IMR-90 (cell line): Measurements from ENCODE around the gene PDK4. TPM values are rescaled to one million over a fixed set of nuclear protein-coding genes. Genes with fewer than 3 reads are reported as not detected.
A peak's percentile ranks its signal among the peaks of the same experiment; 100 is the strongest.

Experiments used
- ATAC-seq: fragments of 200-7000 bp; cut with Tn5 transposase; 2 replicates; pipeline ENCODE4 v1.9.1; 2020; ENCODE audit warnings: low read depth, mild to moderate bottlenecking, moderate library complexity
- BruUV-seq: library from RNA; stranded (reverse); fragments of 400-500 nt; replicated peaks from 2 replicates; lab custom pipeline; 2021; lab: Mats Ljungman, UMichigan
- CTCF ChIA-PET: fragments of 300-600 bp; formaldehyde crosslinking; extraction: SDS; loops from one replicate; lab custom pipeline; 2021; ENCODE audit warnings: antibody characterized with exemption; lab: Yijun Ruan, JAX
- POLR2A ChIA-PET: fragments of 300-600 bp; sonication (Branson Sonifier 250); formaldehyde crosslinking; loops from one replicate; lab custom pipeline; 2022; ENCODE audit warnings: antibody characterized with exemption; ENCODE audit not compliant: unreplicated experiment; lab: Charles Lee
- DNase-seq: peaks from one replicate; pipeline ENCODE4 v3.0.0; 2013
- H2AFZ ChIP-seq: replicated peaks from 2 replicates; pipeline ENCODE3; 2013; ENCODE audit warnings: low read length, mild to moderate bottlenecking; ENCODE audit not compliant: poor library complexity
- H2AK5ac ChIP-seq: 2 replicates; pipeline ENCODE4 v1.6.1; 2013; ENCODE audit warnings: low read depth, low read length, inconsistent platforms
- H2AK9ac ChIP-seq: replicated peaks from 2 replicates; pipeline ENCODE3; 2013; ENCODE audit warnings: mild to moderate bottlenecking, low read depth, low read length, moderate library complexity; ENCODE audit not compliant: poor library complexity
- H2BK120ac ChIP-seq: 2 replicates; pipeline ENCODE4 v1.6.1; 2013; ENCODE audit warnings: low read depth, low read length, inconsistent platforms
- H2BK15ac ChIP-seq: 3 replicates; pipeline ENCODE4 v1.6.1; 2013; ENCODE audit warnings: low read depth, low read length, inconsistent platforms
- H2BK20ac ChIP-seq: 2 replicates; pipeline ENCODE4 v1.6.1; 2013; ENCODE audit warnings: low read depth, mild to moderate bottlenecking, inconsistent platforms, low read length, moderate library complexity
- H2BK5ac ChIP-seq: 2 replicates; pipeline ENCODE4 v1.6.1; 2013; ENCODE audit warnings: mild to moderate bottlenecking, low read depth, low read length, inconsistent platforms; ENCODE audit not compliant: poor library complexity, severe bottlenecking
- H3K14ac ChIP-seq: replicated peaks from 2 replicates; pipeline ENCODE4 v1.6.1; 2013; ENCODE audit warnings: low read depth, low read length, inconsistent platforms
- H3K18ac ChIP-seq: 2 replicates; pipeline ENCODE4 v1.6.1; 2013; ENCODE audit warnings: low read depth, low read length, control low read depth
- H3K23ac ChIP-seq: 2 replicates; pipeline ENCODE4 v1.6.1; 2013; ENCODE audit warnings: low read depth, low read length, inconsistent platforms
- H3K27ac ChIP-seq: 2 replicates; pipeline ENCODE4 v1.5.1; 2013; ENCODE audit warnings: mild to moderate bottlenecking, control low read depth, low read length; ENCODE audit not compliant: insufficient read depth
- H3K27me3 ChIP-seq: 2 replicates; pipeline ENCODE4 v1.6.1; 2013; ENCODE audit warnings: low read length; ENCODE audit not compliant: control insufficient read depth, insufficient read depth
- H3K36me3 ChIP-seq: 2 replicates; pipeline ENCODE4 v1.6.1; 2013; ENCODE audit warnings: low read length, mixed read lengths; ENCODE audit not compliant: control insufficient read depth, insufficient read depth
- H3K4ac ChIP-seq: 2 replicates; pipeline ENCODE4 v1.6.1; 2013; ENCODE audit warnings: low read depth, low read length, inconsistent platforms
- H3K4me1 ChIP-seq: 2 replicates; pipeline ENCODE4 v1.6.1; 2013; ENCODE audit warnings: low read length, mixed read lengths; ENCODE audit not compliant: control insufficient read depth, insufficient read depth
- H3K4me2 ChIP-seq: 2 replicates; pipeline ENCODE4 v1.6.1; 2013; ENCODE audit warnings: low read depth, mild to moderate bottlenecking, control low read depth, low read length, moderate library complexity
- H3K4me3 ChIP-seq: 2 replicates; pipeline ENCODE4 v1.5.1; 2013; ENCODE audit warnings: low read depth, mild to moderate bottlenecking, control low read depth, low read length, moderate library complexity; ENCODE audit not compliant: insufficient read depth
- H3K56ac ChIP-seq: 2 replicates; pipeline ENCODE4 v1.6.1; 2013; ENCODE audit warnings: low read length, inconsistent platforms; ENCODE audit not compliant: insufficient read depth; ENCODE audit errors: extremely low read depth
- H3K79me1 ChIP-seq, 2 experiments: 2 replicates each; pipeline ENCODE4 v1.6.1; 2013; ENCODE audit warnings: low read length in 2 of 2, inconsistent platforms in 1 of 2, low read depth in 1 of 2
- H3K9ac ChIP-seq: 2 replicates; pipeline ENCODE4 v1.6.1; 2013; ENCODE audit warnings: low read depth, low read length, control low read depth
- H3K9me1 ChIP-seq: 2 replicates; pipeline ENCODE4 v1.6.1; 2013; ENCODE audit warnings: low read length, inconsistent platforms; ENCODE audit not compliant: insufficient read depth
- H3K9me3 ChIP-seq: 2 replicates; pipeline ENCODE4 v1.6.1; 2013; ENCODE audit warnings: low read length; ENCODE audit not compliant: control insufficient read depth, insufficient read depth
- H4K20me1 ChIP-seq: 2 replicates; pipeline ENCODE4 v1.6.1; 2013; ENCODE audit warnings: low read length, inconsistent platforms; ENCODE audit not compliant: insufficient read depth
- H4K5ac ChIP-seq: 2 replicates; pipeline ENCODE4 v1.6.1; 2013; ENCODE audit warnings: mild to moderate bottlenecking, low read depth, low read length, control low read depth
- H4K8ac ChIP-seq, 2 experiments: 2 replicates each; pipeline ENCODE4 v1.6.1; 2013; ENCODE audit warnings: low read depth in 2 of 2, low read length in 2 of 2, control low read depth in 1 of 2, inconsistent platforms in 1 of 2
- H4K91ac ChIP-seq: 2 replicates; pipeline ENCODE4 v1.6.1; 2013; ENCODE audit warnings: low read depth, low read length, inconsistent platforms; ENCODE audit not compliant: insufficient read depth
- BHLHE40 ChIP-seq: fragments of 150-350 bp; IDR thresholded peaks from 2 replicates; pipeline ENCODE4 v1.6.1; 2016; ENCODE audit warnings: mild to moderate bottlenecking, low read depth, low read length
- CEBPB ChIP-seq: IDR thresholded peaks from 2 replicates; pipeline ENCODE4 v1.6.1; 2012; ENCODE audit warnings: low read depth, low read length, improper control_type of control experiment
- CHD1 ChIP-seq: IDR thresholded peaks from 2 replicates; pipeline ENCODE4 v1.6.1; 2012; ENCODE audit warnings: low read depth, low read length, improper control_type of control experiment
- ELK1 ChIP-seq: fragments of 150-350 bp; IDR thresholded peaks from 2 replicates; pipeline ENCODE4 v1.6.1; 2016; ENCODE audit warnings: low read depth, mild to moderate bottlenecking, low read length, moderate library complexity, borderline replicate concordance
- FOS ChIP-seq: fragments of 150-350 bp; IDR thresholded peaks from 2 replicates; pipeline ENCODE4 v1.6.1; 2016; ENCODE audit warnings: low read depth, low read length
- MAFK ChIP-seq: IDR thresholded peaks from 2 replicates; pipeline ENCODE4 v1.6.1; 2012; ENCODE audit warnings: low read depth, low read length, improper control_type of control experiment
- MAZ ChIP-seq: IDR thresholded peaks from 2 replicates; pipeline ENCODE4 v1.6.1; 2012; ENCODE audit warnings: low read depth, mild to moderate bottlenecking, low read length, improper control_type of control experiment, moderate library complexity, borderline replicate concordance
- MXI1 ChIP-seq: IDR thresholded peaks from 2 replicates; pipeline ENCODE4 v1.6.1; 2012; ENCODE audit warnings: low read depth, mild to moderate bottlenecking, low read length, moderate library complexity, borderline replicate concordance
- NFE2L2 ChIP-seq: fragments of 150-350 bp; IDR thresholded peaks from 2 replicates; pipeline ENCODE4 v1.6.1; 2016; ENCODE audit warnings: low read depth, mild to moderate bottlenecking, low read length
- POLR2A ChIP-seq: IDR thresholded peaks from 2 replicates; pipeline ENCODE4 v1.6.1; 2012; ENCODE audit warnings: mild to moderate bottlenecking, low read depth, low read length
- RAD21 ChIP-seq: IDR thresholded peaks from 2 replicates; pipeline ENCODE4 v1.6.1; 2012; ENCODE audit warnings: low read length, improper control_type of control experiment
- RCOR1 ChIP-seq: IDR thresholded peaks from 2 replicates; pipeline ENCODE4 v1.6.1; 2012; ENCODE audit warnings: mild to moderate bottlenecking, low read length, improper control_type of control experiment; ENCODE audit not compliant: insufficient replicate concordance
- RFX5 ChIP-seq: IDR thresholded peaks from 2 replicates; pipeline ENCODE4 v1.8.0; 2012; ENCODE audit warnings: low read depth, mild to moderate bottlenecking, low read length, moderate library complexity
- SMC3 ChIP-seq: fragments of 150-350 bp; IDR thresholded peaks from 2 replicates; pipeline ENCODE4 v1.6.1; 2016; ENCODE audit warnings: low read depth, mild to moderate bottlenecking, antibody characterized with exemption, low read length, moderate library complexity
- USF2 ChIP-seq: fragments of 150-350 bp; IDR thresholded peaks from 2 replicates; pipeline ENCODE4 v1.6.1; 2017; ENCODE audit warnings: mild to moderate bottlenecking, antibody characterized with exemption, low read length, low read depth
- WGBS, 2 experiments: methylation state at CpG; one replicate each; pipeline versions ENCODE4 v1.1.5 to v1.1.7; 2013; ENCODE audit warnings: missing lambda C conversion rate in 2 of 2; ENCODE audit not compliant: insufficient read length in 1 of 2; ENCODE audit errors: extremely low coverage in 2 of 2; 5-methylcytosine and 5-hydroxymethylcytosine counted together
- dilution Hi-C: fragments of 300-500 bp; cut with HindIII; formaldehyde crosslinking; loops from one replicate; pipeline ENCODE4 v1.14.3; 2018; ENCODE audit warnings: low sequenced_read_pairs; ENCODE audit not compliant: unreplicated experiment
- in situ Hi-C: fragments of 300-500 bp; cut with MboI; formaldehyde crosslinking; loops from 3 replicates; pipeline ENCODE4 v1.14.3; 2019; ENCODE audit warnings: low sequenced_read_pairs, inconsistent platforms, mixed read lengths
- intact Hi-C: fragments of 100-400 bp; cut with micrococcal nuclease; formaldehyde crosslinking; loops from 2 replicates; pipeline ENCODE4 v1.10.0; 2022
- polyA plus RNA-seq, 3 experiments: library from polyadenylated mRNA; depleted of rRNA; stranded (reverse); fragments of >200 nt; gene quantifications; 2 replicates each; pipeline ENCODE4 v1.2.3, GENCODE V29; 2012; ENCODE audit warnings: low replicate concordance in 1 of 3
- total RNA-seq: library from RNA; depleted of rRNA; stranded (reverse); fragments of >200 nt; gene quantifications from 2 replicates; pipeline ENCODE4 v1.2.3, GENCODE V29; 2012
- TF ChIP-seq, protein P1 (sequence below): conservative IDR thresholded peaks from 2 replicates; pipeline ENCODE4 v1.5.1; 2012; ENCODE audit warnings: mild to moderate bottlenecking, low read depth, low read length, improper control_type of control experiment

PDK4 gene
- total and polyA plus RNA-seq, 2 of the 4 experiments (the other 2 are of a cell fraction) = under 0.01 to 0.03 TPM

DNA sequence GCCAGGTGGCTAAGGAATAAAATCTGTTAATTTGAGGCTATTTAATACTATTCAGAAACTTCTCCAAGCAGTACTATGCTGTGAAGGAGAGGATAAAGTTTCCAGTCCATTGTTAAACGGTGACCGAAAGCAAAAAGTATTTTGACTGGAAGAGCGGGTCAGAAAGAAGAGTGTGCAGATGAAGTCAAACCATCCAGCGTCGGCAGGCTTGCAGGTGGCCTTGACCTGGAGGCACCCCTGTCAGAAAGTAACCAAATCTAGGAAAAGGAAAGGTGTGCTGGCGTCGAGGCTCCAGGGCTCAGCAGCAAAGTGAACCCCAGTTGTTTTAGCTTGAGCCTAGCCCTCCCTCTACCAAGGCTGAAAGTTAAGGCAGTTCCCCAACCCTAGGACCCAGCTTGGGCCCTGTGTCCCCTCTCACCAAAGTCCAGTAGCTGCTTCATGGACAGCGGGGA lies 544 bp downstream of the PDK4 start:
- Histone ChIP-seq H3K9me3 (no peaks in the 10 kb centered on the region), H3K4me2 (peak overlapping the region; percentile 51), H3K27ac (peak overlapping the region; percentile 13; the same call in 1 of the 2 replicates), H3K4me1 (peaks cover 3% of the 10 kb centered on the region), H4K20me1 (no peaks in the 10 kb centered on the region), H3K36me3 (no peaks in the 10 kb centered on the region), H4K5ac (no peak overlapping the region), H3K9ac (peak overlapping the region; percentile 44), H2AK5ac (no peak overlapping the region), H2BK20ac (no peak overlapping the region), H3K56ac (no peak overlapping the region), H2AK9ac (peak overlapping the region; percentile 17), H2AFZ (peak overlapping the region; percentile 90), H2BK120ac (no peak overlapping the region), H3K23ac (no peak overlapping the region), H2BK5ac (no peak overlapping the region), H3K27me3 (no peaks in the 10 kb centered on the region), H3K4me3 (peak overlapping the region; percentile 59), H2BK15ac (no peak overlapping the region), H3K18ac (no peak overlapping the region), H3K9me1 (no peaks in the 10 kb centered on the region), H4K91ac (no peak overlapping the region), H4K8ac (peak overlapping the region in 1 of 2 experiments; percentile 31; a peak in 1 of 4 replicates), H3K14ac (no peak overlapping the region), H3K4ac (no peak overlapping the region), H3K79me1 (no peaks in the 10 kb centered on the region)
- BruUV-seq = no TSS peak
- intact Hi-C loops = loop anchor here (2.0 kb wide), 1 partner anchor 13 kb away; no protein-coding TSS in a partner anchor
- DNase-seq (no peak), ATAC-seq (no peak)
- CTCF ChIA-PET = no interaction called here
- dilution Hi-C loops = no loop called here
- POLR2A ChIA-PET = no interaction called here
- in situ Hi-C loops = no loop called here
- TF ChIP-seq BHLHE40 = no peak
- TF ChIP-seq CEBPB = no peak
- no peak for TF ChIP-seq CHD1
- TF ChIP-seq RFX5 = no peak
- TF ChIP-seq ELK1 = no peak
- no peak for TF ChIP-seq MAFK
- no peak for TF ChIP-seq POLR2A
- no peak for TF ChIP-seq MAZ
- no peak for TF ChIP-seq SMC3
- TF ChIP-seq RAD21 = no peak
- no peak for TF ChIP-seq RCOR1
- no peak for TF ChIP-seq NFE2L2
- TF ChIP-seq, protein P1, sequence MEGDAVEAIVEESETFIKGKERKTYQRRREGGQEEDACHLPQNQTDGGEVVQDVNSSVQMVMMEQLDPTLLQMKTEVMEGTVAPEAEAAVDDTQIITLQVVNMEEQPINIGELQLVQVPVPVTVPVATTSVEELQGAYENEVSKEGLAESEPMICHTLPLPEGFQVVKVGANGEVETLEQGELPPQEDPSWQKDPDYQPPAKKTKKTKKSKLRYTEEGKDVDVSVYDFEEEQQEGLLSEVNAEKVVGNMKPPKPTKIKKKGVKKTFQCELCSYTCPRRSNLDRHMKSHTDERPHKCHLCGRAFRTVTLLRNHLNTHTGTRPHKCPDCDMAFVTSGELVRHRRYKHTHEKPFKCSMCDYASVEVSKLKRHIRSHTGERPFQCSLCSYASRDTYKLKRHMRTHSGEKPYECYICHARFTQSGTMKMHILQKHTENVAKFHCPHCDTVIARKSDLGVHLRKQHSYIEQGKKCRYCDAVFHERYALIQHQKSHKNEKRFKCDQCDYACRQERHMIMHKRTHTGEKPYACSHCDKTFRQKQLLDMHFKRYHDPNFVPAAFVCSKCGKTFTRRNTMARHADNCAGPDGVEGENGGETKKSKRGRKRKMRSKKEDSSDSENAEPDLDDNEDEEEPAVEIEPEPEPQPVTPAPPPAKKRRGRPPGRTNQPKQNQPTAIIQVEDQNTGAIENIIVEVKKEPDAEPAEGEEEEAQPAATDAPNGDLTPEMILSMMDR = no peak
- TF ChIP-seq MXI1 = no peak
- no peak for TF ChIP-seq FOS
- TF ChIP-seq USF2 = no peak
- 0% methylated on average over 2 of the region's 8 CpGs; no CpG with 5 or more reads in 1 of the 2 experiments for WGBS, 2 experiments
